CD4-positive, alpha-beta T cell (primary cell): ENCODE data around the gene ZNF367. TPM values are rescaled to one million over a fixed set of nuclear protein-coding genes. Genes with fewer than 3 reads are reported as not detected.

Experiments
- ATAC-seq: fragments of 200-7000 bp; cut with Tn5 transposase; one replicate; pipeline ENCODE4 v1.10.0; 2022; ENCODE audit warnings: mild to moderate bottlenecking; ENCODE audit not compliant: poor library complexity
- CTCF ChIA-PET: fragments of 350-600 bp; sonication (Branson Sonifier 250); formaldehyde crosslinking; loops from one replicate; lab custom pipeline; 2021; ENCODE audit warnings: antibody characterized with exemption, inconsistent platforms; lab: Charles Lee
- POLR2A ChIA-PET: fragments of 350-600 bp; sonication (Branson Sonifier 250); formaldehyde crosslinking; loops from one replicate; lab custom pipeline; 2021; ENCODE audit warnings: antibody characterized with exemption, inconsistent platforms; lab: Charles Lee
- DNase-seq, 14 experiments: peaks; one replicate each; pipeline ENCODE4 v3.0.0-alpha.2; 2013 to 2020; ENCODE audit warnings: mixed read lengths in 2 of 14
- H3K27ac ChIP-seq, 2 donors: one replicate each; pipeline versions ENCODE4 v1.5.1 to v1.7.0; 2013; ENCODE audit warnings: low read length in 2 of 2, low read depth in 1 of 2, mild to moderate bottlenecking in 1 of 2
- H3K27me3 ChIP-seq, 2 experiments: 1 replicate in 1 of 2; 2 replicates in 1 of 2; pipeline versions ENCODE4 v1.6.1 to v1.7.0; 2013; ENCODE audit warnings: low read length in 2 of 2, control low read depth in 1 of 2, mild to moderate bottlenecking in 1 of 2, moderate library complexity in 1 of 2; ENCODE audit not compliant: insufficient read depth in 2 of 2, control insufficient read depth in 1 of 2
- H3K36me3 ChIP-seq: one replicate; pipeline ENCODE4 v1.6.1; 2013; ENCODE audit warnings: low read length, control low read depth; ENCODE audit not compliant: insufficient read depth
- H3K4me1 ChIP-seq: one replicate; pipeline ENCODE4 v1.6.1; 2013; ENCODE audit warnings: low read length, control low read depth; ENCODE audit not compliant: insufficient read depth
- H3K4me3 ChIP-seq: one replicate; pipeline ENCODE4 v1.5.1; 2013; ENCODE audit warnings: mild to moderate bottlenecking, low read length, moderate library complexity
- H3K9me3 ChIP-seq, 2 experiments: 1 replicate in 1 of 2; 2 replicates in 1 of 2; pipeline versions ENCODE4 v1.6.1 to v1.7.0; 2013; ENCODE audit warnings: low read length in 2 of 2, mild to moderate bottlenecking in 2 of 2, control low read depth in 1 of 2, moderate library complexity in 1 of 2; ENCODE audit not compliant: control insufficient read depth in 1 of 2, insufficient read depth in 1 of 2
- H3K27ac Mint-ChIP-seq: one replicate; pipeline ENCODE4 v1.8.0; 2020; ENCODE audit warnings: mixed read lengths
- H3K27me3 Mint-ChIP-seq: one replicate; pipeline ENCODE4 v1.8.0; 2021; ENCODE audit warnings: mixed read lengths
- H3K36me3 Mint-ChIP-seq: one replicate; pipeline ENCODE4 v1.8.0; 2021; ENCODE audit warnings: low read depth, mixed read lengths
- H3K4me1 Mint-ChIP-seq: one replicate; pipeline ENCODE4 v1.8.0; 2021; ENCODE audit warnings: low read depth, mixed read lengths
- H3K4me3 Mint-ChIP-seq: one replicate; pipeline ENCODE4 v1.8.0; 2020; ENCODE audit warnings: mild to moderate bottlenecking, mixed read lengths
- H3K9me3 Mint-ChIP-seq: one replicate; pipeline ENCODE4 v1.8.0; 2020; ENCODE audit warnings: mixed read lengths
- intact Hi-C, 2 experiments: fragments of 100-400 bp; cut with DNase I in 1 of 2; cut with micrococcal nuclease in 1 of 2; formaldehyde crosslinking; loops; one replicate each; pipeline versions ENCODE4 v1.15.1 to v1.9.0; 2023 to 2025; cut with DNase I, micrococcal nuclease
- total RNA-seq, 174 experiments: library from RNA in 2 of 174; stranded (reverse) in 2 of 174; gene quantifications; one replicate each; pipeline ENCODE4 v1.2.3 and lab custom pipeline; 2021 to 2026
- TF ChIP-seq, protein P1 (sequence below): fragments of 200-600 bp; IDR thresholded peaks from one replicate; pipeline ENCODE4 v1.8.0; 2022; ENCODE audit warnings: antibody characterized with exemption, mild to moderate bottlenecking

Gene ZNF367
- total RNA-seq, 2 experiments from 2014 or later = 6.5 to 6.7 TPM

DNA sequence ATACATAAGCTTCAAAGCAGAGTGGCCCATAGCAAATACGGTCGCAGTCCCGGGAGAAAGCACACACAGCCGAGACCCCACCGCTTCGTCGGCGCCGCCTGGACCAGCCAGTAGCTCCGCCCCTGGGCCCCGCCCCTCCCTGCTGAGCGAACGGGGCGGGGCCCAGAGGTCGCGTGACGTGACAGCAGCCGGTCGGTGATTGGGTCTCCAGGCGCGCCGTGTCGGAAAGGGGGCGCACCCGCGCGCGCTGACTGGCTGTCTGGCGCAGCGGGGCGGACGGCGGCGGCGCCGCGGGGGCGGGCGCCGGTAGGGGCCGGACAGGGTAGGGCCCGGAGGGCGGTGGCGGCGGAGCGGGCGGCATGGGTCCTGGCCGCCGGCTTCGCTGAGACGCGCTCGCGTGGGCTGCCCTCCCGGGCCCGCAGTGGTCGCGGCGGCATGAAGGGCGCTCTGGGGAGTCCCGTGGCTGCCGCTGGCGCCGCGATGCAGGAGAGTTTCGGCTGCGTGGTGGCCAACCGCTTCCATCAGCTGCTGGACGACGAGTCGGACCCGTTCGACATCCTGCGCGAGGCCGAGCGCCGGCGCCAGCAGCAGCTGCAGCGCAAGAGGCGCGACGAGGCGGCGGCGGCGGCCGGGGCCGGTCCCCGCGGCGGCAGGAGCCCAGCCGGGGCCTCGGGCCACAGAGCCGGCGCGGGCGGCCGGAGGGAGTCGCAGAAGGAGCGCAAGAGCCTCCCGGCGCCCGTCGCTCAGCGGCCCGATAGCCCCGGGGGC lies 31.9 kb upstream of the ZNF367 start, which contains the start of gene HABP4:
Gene HABP4 (plus strand): TSS at position 325 of the 768 bp plus-strand sequence. CDS start 111 bp downstream, at position 436.
- intact Hi-C loops = loop anchor here (1.0 to 10.0 kb wide), 8 partner anchors 31 to 205 kb away; partner anchors contain the start of genes PRXL2C (in 1 of the 2), SLC35D2 (in 1 of the 2) and ZNF367 (in 1 of the 2)
- peak within 1 kb of the TSS; percentile 89 for H3K4me3 ChIP-seq
- peaks cover 7% of the 10 kb centered on the region for H3K27me3 Mint-ChIP-seq
- H3K9me3 ChIP-seq = no peaks in the 10 kb centered on the region
- H3K9me3 Mint-ChIP-seq = no peaks in the 10 kb centered on the region
- no peaks in the 10 kb centered on the region for H3K36me3 ChIP-seq
- ATAC-seq (peak; percentile 90), DNase-seq (peak; percentile 89 to 98 (median 95))
- peak within 1 kb of the TSS; percentile 86 for H3K27ac Mint-ChIP-seq
- CTCF ChIA-PET = interaction anchor here (0.6 to 2.5 kb wide), 6 partner anchors 33 to 206 kb away, joined by 3 to 8 read pairs (median 4); partner anchors contain the start of gene SLC35D2
- H3K27ac ChIP-seq = peak within 1 kb of the TSS in 1 of 2 donors; percentile 17
- H3K27me3 ChIP-seq = no peaks in the 10 kb centered on the region
- TF ChIP-seq, protein P1, sequence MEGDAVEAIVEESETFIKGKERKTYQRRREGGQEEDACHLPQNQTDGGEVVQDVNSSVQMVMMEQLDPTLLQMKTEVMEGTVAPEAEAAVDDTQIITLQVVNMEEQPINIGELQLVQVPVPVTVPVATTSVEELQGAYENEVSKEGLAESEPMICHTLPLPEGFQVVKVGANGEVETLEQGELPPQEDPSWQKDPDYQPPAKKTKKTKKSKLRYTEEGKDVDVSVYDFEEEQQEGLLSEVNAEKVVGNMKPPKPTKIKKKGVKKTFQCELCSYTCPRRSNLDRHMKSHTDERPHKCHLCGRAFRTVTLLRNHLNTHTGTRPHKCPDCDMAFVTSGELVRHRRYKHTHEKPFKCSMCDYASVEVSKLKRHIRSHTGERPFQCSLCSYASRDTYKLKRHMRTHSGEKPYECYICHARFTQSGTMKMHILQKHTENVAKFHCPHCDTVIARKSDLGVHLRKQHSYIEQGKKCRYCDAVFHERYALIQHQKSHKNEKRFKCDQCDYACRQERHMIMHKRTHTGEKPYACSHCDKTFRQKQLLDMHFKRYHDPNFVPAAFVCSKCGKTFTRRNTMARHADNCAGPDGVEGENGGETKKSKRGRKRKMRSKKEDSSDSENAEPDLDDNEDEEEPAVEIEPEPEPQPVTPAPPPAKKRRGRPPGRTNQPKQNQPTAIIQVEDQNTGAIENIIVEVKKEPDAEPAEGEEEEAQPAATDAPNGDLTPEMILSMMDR = no peak
- peak within 1 kb of the TSS; percentile 95 for H3K4me3 Mint-ChIP-seq
- H3K36me3 Mint-ChIP-seq = peaks cover 17% of the 10 kb centered on the region
- H3K4me1 Mint-ChIP-seq = peaks cover 27% of the 10 kb centered on the region
- peaks cover 27% of the 10 kb centered on the region for H3K4me1 ChIP-seq
- POLR2A ChIA-PET = interaction anchor here (0.6 to 5.4 kb wide), 16 partner anchors 11 to 1534 kb away, joined by 3 to 66 read pairs (median 3); partner anchors contain the start of genes NCBP1, PRXL2C, TSTD2 and ZNF367

DNA sequence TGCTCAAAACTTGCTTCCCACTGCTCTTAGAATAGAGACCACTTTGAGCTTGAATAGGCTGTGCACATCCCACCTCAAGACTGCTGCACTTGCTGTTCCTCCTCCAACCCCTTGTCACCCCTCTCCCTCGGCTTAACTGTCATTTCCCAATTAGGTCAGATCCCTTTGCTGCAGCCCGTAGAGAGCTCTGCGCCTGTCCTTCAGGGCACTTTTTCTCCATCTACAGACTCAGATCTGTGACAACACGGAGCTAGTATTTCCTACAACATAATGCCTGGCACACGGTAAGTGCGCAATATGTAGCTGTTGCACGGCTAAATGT lies 31.3 kb upstream of the ZNF367 start:
- H3K27ac Mint-ChIP-seq = peak overlapping the region; percentile 68
- TF ChIP-seq, protein P1 = no peak
- ChIA-PET CTCF (interaction anchor here (0.6 to 2.5 kb wide), 6 partner anchors 33 to 206 kb away, joined by 3 to 8 read pairs (median 4); partner anchors contain the start of gene SLC35D2), POLR2A (interaction anchor here (0.9 to 5.4 kb wide), 12 partner anchors 10 to 1534 kb away, joined by 3 to 66 read pairs (median 4); partner anchors contain the start of genes PRXL2C and ZNF367)
- no peaks in the 10 kb centered on the region for H3K9me3 Mint-ChIP-seq
- Histone ChIP-seq H3K4me3 (peak overlapping the region; percentile 63), H3K9me3 (no peaks in the 10 kb centered on the region), H3K4me1 (peaks cover 27% of the 10 kb centered on the region), H3K27me3 (no peaks in the 10 kb centered on the region), H3K27ac (no peak overlapping the region), H3K36me3 (no peaks in the 10 kb centered on the region)
- intact Hi-C loops = loop anchor here in 1 of 2 experiments (1.0 kb wide), 1 partner anchor 32 kb away; no protein-coding TSS in a partner anchor
- H3K4me1 Mint-ChIP-seq = peaks cover 27% of the 10 kb centered on the region
- peaks cover 17% of the 10 kb centered on the region for H3K36me3 Mint-ChIP-seq
- no peak for DNase-seq
- peaks cover 7% of the 10 kb centered on the region for H3K27me3 Mint-ChIP-seq
- ATAC-seq = peak; percentile 24
- H3K4me3 Mint-ChIP-seq = peak overlapping the region; percentile 86

DNA sequence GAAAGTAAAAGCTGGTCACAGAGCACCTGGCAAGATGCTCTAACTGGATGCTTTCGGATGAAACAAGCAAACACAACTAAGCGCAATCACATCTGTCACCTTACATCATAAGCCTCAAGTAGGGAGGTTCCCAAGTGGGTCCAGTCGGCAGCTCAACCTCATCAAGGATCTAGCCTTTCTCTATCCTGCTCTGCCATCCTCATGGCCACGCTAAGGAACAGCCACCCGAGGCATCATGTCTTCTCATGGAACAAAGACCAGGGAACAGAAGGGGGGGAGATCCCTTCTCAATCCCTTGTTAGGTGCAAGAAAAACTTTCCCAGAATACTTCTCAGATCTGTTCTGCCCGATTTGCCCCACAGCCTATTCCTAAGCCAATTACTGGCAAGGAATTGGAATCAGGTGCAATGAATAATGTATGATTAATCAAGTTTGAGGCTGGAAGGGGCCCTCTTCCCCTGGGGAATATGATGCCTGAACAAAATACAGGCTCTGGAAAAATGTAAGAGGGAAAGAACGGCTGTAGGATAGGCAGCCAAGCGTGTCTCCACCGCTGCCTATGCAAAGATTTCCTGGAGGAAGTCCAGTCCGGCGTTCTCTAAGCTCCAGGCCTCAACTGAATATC lies 30.5 kb upstream of the ZNF367 start:
- intact Hi-C loops = loop anchor here in 1 of 2 experiments (1.0 kb wide), 1 partner anchor 31 kb away; no protein-coding TSS in a partner anchor
- H3K36me3 Mint-ChIP-seq = peaks cover 15% of the 10 kb centered on the region
- POLR2A ChIA-PET = interaction anchor here (0.6 to 5.4 kb wide), 7 partner anchors 10 to 1535 kb away, joined by 3 to 66 read pairs (median 7); partner anchors contain the start of gene ZNF367
- peak overlapping the region; percentile 86 for H3K4me3 Mint-ChIP-seq
- Histone ChIP-seq H3K9me3 (no peaks in the 10 kb centered on the region), H3K4me3 (no peak overlapping the region), H3K27me3 (no peaks in the 10 kb centered on the region), H3K4me1 (peaks cover 26% of the 10 kb centered on the region), H3K27ac (no peak overlapping the region), H3K36me3 (no peaks in the 10 kb centered on the region)
- no peaks in the 10 kb centered on the region for H3K9me3 Mint-ChIP-seq
- no peak for DNase-seq
- H3K4me1 Mint-ChIP-seq = peaks cover 23% of the 10 kb centered on the region
- peak overlapping the region; percentile 68 for H3K27ac Mint-ChIP-seq
- TF ChIP-seq, protein P1 = no peak
- peaks cover 7% of the 10 kb centered on the region for H3K27me3 Mint-ChIP-seq
- CTCF ChIA-PET = interaction anchor here (1.4 kb wide), 1 partner anchor 121 kb away, joined by 4 read pairs; no protein-coding TSS in a partner anchor
- no peak for ATAC-seq
